Panc1 (cell line): ENCODE measurements around the gene PRCC. TPM values are rescaled to one million over a fixed set of nuclear protein-coding genes. Genes with fewer than 3 reads are reported as not detected.

Experiments used
- ATAC-seq: fragments of 200-7000 bp; cut with Tn5 transposase; 2 replicates; pipeline ENCODE4 v1.9.1; 2020; ENCODE audit warnings: mild to moderate bottlenecking, moderate library complexity
- BruUV-seq: library from RNA; stranded (reverse); fragments of 400-500 nt; replicated peaks from 2 replicates; lab custom pipeline; 2021; lab: Mats Ljungman, UMichigan
- CTCF ChIA-PET: fragments of 300-600 bp; sonication (Branson Sonifier 250); formaldehyde crosslinking; loops from one replicate; lab custom pipeline; 2022; ENCODE audit warnings: antibody characterized with exemption; lab: Charles Lee
- POLR2A ChIA-PET: fragments of 300-600 bp; sonication (Branson Sonifier 250); formaldehyde crosslinking; loops from one replicate; lab custom pipeline; 2022; ENCODE audit warnings: antibody characterized with exemption; lab: Charles Lee
- DNase-seq: peaks from one replicate; pipeline ENCODE4 v3.0.0-alpha.2; 2010; ENCODE audit warnings: low read depth, low spot score
- H3K27ac ChIP-seq: 2 replicates; pipeline ENCODE4 v1.5.1; 2011; ENCODE audit warnings: mild to moderate bottlenecking, low read length, inconsistent platforms
- H3K27me3 ChIP-seq: fragments of 200-500 bp; sonication (Bioruptor generic); 2 replicates; pipeline ENCODE4 v1.6.0; 2014; ENCODE audit warnings: low read length, inconsistent platforms; ENCODE audit not compliant: control insufficient read depth, insufficient read depth
- H3K36me3 ChIP-seq: fragments of 200-500 bp; sonication (Bioruptor generic); 2 replicates; pipeline ENCODE4 v1.5.1; 2014; ENCODE audit warnings: inconsistent platforms, mild to moderate bottlenecking, low read length, moderate library complexity; ENCODE audit not compliant: control insufficient read depth, insufficient read depth
- H3K4me1 ChIP-seq: 2 replicates; pipeline ENCODE4 v1.5.1; 2011; ENCODE audit warnings: inconsistent platforms, mild to moderate bottlenecking, low read length, moderate library complexity; ENCODE audit not compliant: control insufficient read depth, insufficient read depth
- H3K4me3 ChIP-seq, 2 experiments: 2 replicates each; pipeline ENCODE4 v1.5.1; 2011 to 2012; ENCODE audit warnings: low read depth in 2 of 2, low read length in 2 of 2, mild to moderate bottlenecking in 2 of 2, inconsistent platforms in 1 of 2, moderate library complexity in 1 of 2
- H3K9me3 ChIP-seq: fragments of 200-500 bp; sonication (Bioruptor generic); 2 replicates; pipeline ENCODE4 v1.5.1; 2014; ENCODE audit warnings: low read depth, mild to moderate bottlenecking, inconsistent platforms, low read length, moderate library complexity; ENCODE audit not compliant: control insufficient read depth, insufficient read depth
- POLR2AphosphoS5 ChIP-seq: IDR thresholded peaks from 2 replicates; pipeline ENCODE4 v1.6.1; 2012; ENCODE audit warnings: mild to moderate bottlenecking, low read depth, low read length, moderate library complexity
- SIN3A ChIP-seq: IDR thresholded peaks from 2 replicates; pipeline ENCODE4 v1.6.1; 2012; ENCODE audit warnings: low read depth, mild to moderate bottlenecking, low read length, moderate library complexity, borderline replicate concordance; ENCODE audit not compliant: insufficient read depth
- TCF7L2 ChIP-seq: IDR thresholded peaks from 2 replicates; pipeline ENCODE4 v1.6.1; 2011; ENCODE audit warnings: mild to moderate bottlenecking, low read depth, low read length, inconsistent platforms
- in situ Hi-C: cut with HindIII; loops from 2 replicates; pipeline ENCODE4 v1.10.0; 2016; ENCODE audit warnings: low sequenced_read_pairs, low pct_unique_long_range_greater_than_20kb
- intact Hi-C: fragments of 100-400 bp; cut with micrococcal nuclease; formaldehyde crosslinking; loops from one replicate; pipeline ENCODE4 v1.10.0; 2022; ENCODE audit not compliant: unreplicated experiment
- total RNA-seq: library from RNA; stranded (reverse); gene quantifications from one replicate; pipeline ENCODE4 v1.2.1, GENCODE V29; 2021; ENCODE audit not compliant: unreplicated experiment
- TF ChIP-seq, protein P1 (sequence below): fragments of 450-650 bp; IDR thresholded peaks from 2 replicates; pipeline ENCODE4 v1.5.1; 2017; ENCODE audit warnings: mild to moderate bottlenecking
- TF ChIP-seq, protein P2 (sequence below), 2 experiments: IDR thresholded peaks; 2 replicates each; pipeline ENCODE4 v1.6.1; 2011 to 2012; ENCODE audit warnings: low read depth in 2 of 2, control low read depth in 1 of 2, low read length in 1 of 2, mild to moderate bottlenecking in 1 of 2, moderate library complexity in 1 of 2; ENCODE audit not compliant: insufficient read depth in 1 of 2

PRCC gene
- total RNA-seq, 1 experiment from 2014 or later, result 78.5 TPM

DNA sequence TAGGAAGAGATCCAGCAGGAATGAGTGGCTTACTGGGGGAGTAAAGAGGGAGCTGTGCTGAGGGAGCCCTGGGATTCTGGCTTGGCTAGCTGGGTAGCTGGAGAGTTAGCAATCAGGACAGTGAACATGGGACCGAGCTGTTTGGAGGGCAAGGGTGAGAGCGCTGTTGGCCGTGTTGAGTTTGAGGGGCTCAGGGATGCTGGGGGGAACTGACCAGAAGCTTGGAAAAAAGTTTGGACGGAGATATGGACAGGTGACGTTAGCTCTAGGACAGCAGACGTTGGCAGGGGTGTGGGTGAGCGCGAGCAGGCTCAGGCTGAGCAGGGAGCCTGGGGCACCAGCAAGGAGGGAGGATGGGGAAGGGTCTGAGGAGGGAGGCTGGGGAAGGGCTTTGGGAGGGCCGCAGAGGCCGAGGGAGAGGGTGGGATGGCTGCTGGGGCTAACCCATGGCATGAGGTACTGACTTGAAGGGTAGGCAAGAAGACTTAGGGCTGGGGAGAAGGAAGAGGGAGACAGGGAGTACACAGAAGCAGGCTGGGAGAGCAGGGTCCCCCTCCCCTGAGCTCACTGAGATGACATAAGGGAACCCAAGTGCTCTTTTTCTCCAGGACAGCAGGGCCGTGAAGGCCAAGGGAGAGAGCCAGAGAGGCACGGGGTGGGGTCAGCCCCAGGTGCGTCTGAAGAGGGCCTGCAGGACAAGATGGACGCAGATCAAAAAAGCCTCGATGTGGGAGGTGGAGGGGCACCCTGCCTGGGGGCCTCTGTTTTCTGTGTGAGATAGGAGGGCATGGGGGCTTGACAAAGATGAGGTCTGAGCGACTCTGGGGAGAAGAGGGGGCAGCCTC lies 41.1 kb downstream of the PRCC start:
- Histone ChIP-seq H3K27ac (no peak overlapping the region), H3K4me3 (no peak overlapping the region), H3K36me3 (no peaks in the 10 kb centered on the region), H3K4me1 (no peaks in the 10 kb centered on the region; the same call in 1 of the 2 replicates), H3K27me3 (no peaks in the 10 kb centered on the region), H3K9me3 (no peaks in the 10 kb centered on the region)
- no peak for DNase-seq
- no peak for TF ChIP-seq TCF7L2
- TF ChIP-seq, protein P1, sequence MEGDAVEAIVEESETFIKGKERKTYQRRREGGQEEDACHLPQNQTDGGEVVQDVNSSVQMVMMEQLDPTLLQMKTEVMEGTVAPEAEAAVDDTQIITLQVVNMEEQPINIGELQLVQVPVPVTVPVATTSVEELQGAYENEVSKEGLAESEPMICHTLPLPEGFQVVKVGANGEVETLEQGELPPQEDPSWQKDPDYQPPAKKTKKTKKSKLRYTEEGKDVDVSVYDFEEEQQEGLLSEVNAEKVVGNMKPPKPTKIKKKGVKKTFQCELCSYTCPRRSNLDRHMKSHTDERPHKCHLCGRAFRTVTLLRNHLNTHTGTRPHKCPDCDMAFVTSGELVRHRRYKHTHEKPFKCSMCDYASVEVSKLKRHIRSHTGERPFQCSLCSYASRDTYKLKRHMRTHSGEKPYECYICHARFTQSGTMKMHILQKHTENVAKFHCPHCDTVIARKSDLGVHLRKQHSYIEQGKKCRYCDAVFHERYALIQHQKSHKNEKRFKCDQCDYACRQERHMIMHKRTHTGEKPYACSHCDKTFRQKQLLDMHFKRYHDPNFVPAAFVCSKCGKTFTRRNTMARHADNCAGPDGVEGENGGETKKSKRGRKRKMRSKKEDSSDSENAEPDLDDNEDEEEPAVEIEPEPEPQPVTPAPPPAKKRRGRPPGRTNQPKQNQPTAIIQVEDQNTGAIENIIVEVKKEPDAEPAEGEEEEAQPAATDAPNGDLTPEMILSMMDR, result no peak
- TF ChIP-seq, protein P2, sequence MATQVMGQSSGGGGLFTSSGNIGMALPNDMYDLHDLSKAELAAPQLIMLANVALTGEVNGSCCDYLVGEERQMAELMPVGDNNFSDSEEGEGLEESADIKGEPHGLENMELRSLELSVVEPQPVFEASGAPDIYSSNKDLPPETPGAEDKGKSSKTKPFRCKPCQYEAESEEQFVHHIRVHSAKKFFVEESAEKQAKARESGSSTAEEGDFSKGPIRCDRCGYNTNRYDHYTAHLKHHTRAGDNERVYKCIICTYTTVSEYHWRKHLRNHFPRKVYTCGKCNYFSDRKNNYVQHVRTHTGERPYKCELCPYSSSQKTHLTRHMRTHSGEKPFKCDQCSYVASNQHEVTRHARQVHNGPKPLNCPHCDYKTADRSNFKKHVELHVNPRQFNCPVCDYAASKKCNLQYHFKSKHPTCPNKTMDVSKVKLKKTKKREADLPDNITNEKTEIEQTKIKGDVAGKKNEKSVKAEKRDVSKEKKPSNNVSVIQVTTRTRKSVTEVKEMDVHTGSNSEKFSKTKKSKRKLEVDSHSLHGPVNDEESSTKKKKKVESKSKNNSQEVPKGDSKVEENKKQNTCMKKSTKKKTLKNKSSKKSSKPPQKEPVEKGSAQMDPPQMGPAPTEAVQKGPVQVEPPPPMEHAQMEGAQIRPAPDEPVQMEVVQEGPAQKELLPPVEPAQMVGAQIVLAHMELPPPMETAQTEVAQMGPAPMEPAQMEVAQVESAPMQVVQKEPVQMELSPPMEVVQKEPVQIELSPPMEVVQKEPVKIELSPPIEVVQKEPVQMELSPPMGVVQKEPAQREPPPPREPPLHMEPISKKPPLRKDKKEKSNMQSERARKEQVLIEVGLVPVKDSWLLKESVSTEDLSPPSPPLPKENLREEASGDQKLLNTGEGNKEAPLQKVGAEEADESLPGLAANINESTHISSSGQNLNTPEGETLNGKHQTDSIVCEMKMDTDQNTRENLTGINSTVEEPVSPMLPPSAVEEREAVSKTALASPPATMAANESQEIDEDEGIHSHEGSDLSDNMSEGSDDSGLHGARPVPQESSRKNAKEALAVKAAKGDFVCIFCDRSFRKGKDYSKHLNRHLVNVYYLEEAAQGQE (IDR thresholded peaks at IDR 0.05; ENCODE audit: insufficient read depth in 1 of 2, low read depth in 2 of 2, low read length in 1 of 2), result no peak
- no peak for TF ChIP-seq POLR2AphosphoS5
- no peak for ATAC-seq
- intact Hi-C loops, result no loop called here
- no TSS peak for BruUV-seq
- in situ Hi-C loops, result no loop called here
- ChIA-PET CTCF (interaction anchor here (0.8 kb wide), 2 partner anchors 51 to 83 kb away, joined by 3 to 5 read pairs; no protein-coding TSS in a partner anchor), POLR2A (interaction anchor here (0.7 kb wide), 1 partner anchor 49 kb away, joined by 4 read pairs; no protein-coding TSS in a partner anchor)

GRCh38 chr1:156809281-156809680 lies 41.9 kb downstream of the PRCC start:
- H3K9me3 ChIP-seq, result no peaks in the 10 kb centered on the region
- in situ Hi-C loops, result no loop called here

More at GRCh38 chr1:156809281-156809680, 41.9 kb downstream of the PRCC start:
- ATAC-seq, result no peak
- H3K27ac ChIP-seq, result no peak overlapping the region
- no TSS peak for BruUV-seq
- no peaks in the 10 kb centered on the region for H3K36me3 ChIP-seq
- intact Hi-C loops, result no loop called here
- ChIA-PET POLR2A (no interaction called here), CTCF (interaction anchor here (0.5 to 0.8 kb wide), 2 partner anchors 17 to 83 kb away, joined by 3 to 8 read pairs; no protein-coding TSS in a partner anchor)
- peaks cover 3% of the 10 kb centered on the region; the same call in 1 of the 2 replicates for H3K4me1 ChIP-seq
- H3K27me3 ChIP-seq, result no peaks in the 10 kb centered on the region
- no peak overlapping the region for H3K4me3 ChIP-seq
- TF ChIP-seq, protein P1, result no peak
- TF ChIP-seq SIN3A (no peak), POLR2AphosphoS5 (no peak), TCF7L2 (no peak)
- TF ChIP-seq, protein P2 (IDR thresholded peaks at IDR 0.05; ENCODE audit: insufficient read depth in 1 of 2, low read depth in 2 of 2, low read length in 1 of 2), result no peak
- no peak for DNase-seq
